PC-9 (cell line): ENCODE measurements around the gene PTPN14.

Source experiments
- CTCF ChIP-seq: fragments of 200-600 bp; sonication (generic); conservative IDR thresholded peaks from 2 replicates; pipeline ENCODE4 v1.6.1; 2017; ENCODE audit warnings: mixed run types, antibody characterized with exemption, mild to moderate bottlenecking, moderate library complexity
- EZH2 ChIP-seq: fragments of 200-600 bp; sonication (generic); IDR thresholded peaks from 2 replicates; pipeline ENCODE4 v1.8.0; 2017; ENCODE audit warnings: antibody characterized with exemption, low read depth

- TF ChIP-seq CTCF (no peak), EZH2 (no peak)
Measured at GRCh38 chr1:214441119-214441518, 110.3 kb downstream of the PTPN14 start.
